Stimulated activated naive B cell treated with anti-CD40 and anti-IgM and Interleukin-4, amounts not matched to agents 10 μg/mL and 1 μg/mL and 100 μg/mL, for 72 hours (primary cell): Measurements from ENCODE around the gene BCAP31.

Experiments used
- ATAC-seq, 2 donors: fragments of 150-1000 bp; cut with Tn5 transposase; replicated peaks; 2 replicates each; pipeline ENCODE4 v1.10.0; 2021; ENCODE audit warnings: moderate library complexity in 1 of 2
- DNase-seq: peaks from one replicate; pipeline ENCODE4 v3.0.0; 2021
- H3K27ac Mint-ChIP-seq: one replicate; pipeline ENCODE4 v1.8.0; 2022; ENCODE audit warnings: mild to moderate bottlenecking, mixed read lengths
- H3K27me3 Mint-ChIP-seq, 2 donors: one replicate each; pipeline ENCODE4 v1.8.0; 2022; ENCODE audit warnings: mixed read lengths in 2 of 2
- H3K36me3 Mint-ChIP-seq, 2 donors: one replicate each; pipeline ENCODE4 v1.8.0; 2022; ENCODE audit warnings: mixed read lengths in 2 of 2, mild to moderate bottlenecking in 1 of 2
- H3K4me1 Mint-ChIP-seq, 2 donors: one replicate each; pipeline ENCODE4 v1.8.0; 2022; ENCODE audit warnings: mixed read lengths in 2 of 2, mild to moderate bottlenecking in 1 of 2
- H3K4me3 Mint-ChIP-seq, 2 donors: one replicate each; pipeline ENCODE4 v1.8.0; 2022; ENCODE audit warnings: mild to moderate bottlenecking in 2 of 2, mixed read lengths in 2 of 2, moderate library complexity in 1 of 2
- H3K9me3 Mint-ChIP-seq, 2 donors: one replicate each; pipeline ENCODE4 v1.8.0; 2022; ENCODE audit warnings: mixed read lengths in 2 of 2, mild to moderate bottlenecking in 1 of 2

Gene BCAP31

DNA sequence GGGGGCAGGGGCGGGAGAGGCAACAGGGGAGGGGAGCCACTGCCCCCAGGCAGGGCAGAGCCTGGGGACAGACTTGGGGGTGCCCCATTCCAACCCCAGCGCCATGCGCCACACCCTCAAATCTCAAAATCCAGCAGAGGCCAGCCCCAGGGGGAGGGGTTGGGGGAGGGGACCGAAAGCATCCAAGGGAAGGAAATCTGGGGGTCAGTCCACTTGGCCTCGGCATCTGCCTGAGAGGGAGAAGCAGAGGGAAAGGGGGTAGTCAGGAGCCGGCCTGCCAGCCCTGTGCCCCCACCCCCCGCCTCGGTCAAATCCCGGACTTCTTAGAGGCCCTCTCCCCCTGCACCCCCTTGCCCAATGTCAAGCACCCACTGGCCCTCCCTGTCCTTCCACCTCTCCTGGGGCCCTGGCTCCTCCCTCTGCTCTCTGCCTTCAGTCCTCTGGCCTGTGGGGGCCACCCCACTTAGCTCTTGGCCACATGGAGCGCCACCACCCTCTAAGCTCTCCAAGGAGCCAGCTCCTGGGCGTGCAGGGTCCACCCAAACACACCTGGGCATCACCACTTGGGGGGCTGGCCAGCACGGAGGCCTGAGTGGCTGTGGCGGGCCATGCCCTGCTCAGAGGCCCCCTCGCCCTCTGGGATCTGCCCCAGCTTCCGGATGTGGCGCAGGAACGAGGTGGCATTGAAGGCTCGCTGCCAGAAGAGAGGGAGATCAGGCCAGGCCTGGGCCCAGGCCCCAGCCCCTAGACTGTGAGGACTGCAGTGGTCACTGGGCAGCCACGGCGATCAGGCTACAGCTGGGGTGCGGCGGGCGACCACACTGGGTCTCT, 54.1 kb downstream of the BCAP31 start:
- Mint-ChIP-seq H3K27me3 (peaks cover 46 to 52% of the 10 kb centered on the region in 2 donors), H3K9me3 (no peaks in the 10 kb centered on the region), H3K27ac (no peak overlapping the region), H3K36me3 (peaks cover 0 to 2% of the 10 kb centered on the region in 2 donors), H3K4me3 (no peak overlapping the region), H3K4me1 (peaks cover 8 to 13% of the 10 kb centered on the region in 2 donors)
- ATAC-seq (no peak), DNase-seq (no peak)

DNA sequence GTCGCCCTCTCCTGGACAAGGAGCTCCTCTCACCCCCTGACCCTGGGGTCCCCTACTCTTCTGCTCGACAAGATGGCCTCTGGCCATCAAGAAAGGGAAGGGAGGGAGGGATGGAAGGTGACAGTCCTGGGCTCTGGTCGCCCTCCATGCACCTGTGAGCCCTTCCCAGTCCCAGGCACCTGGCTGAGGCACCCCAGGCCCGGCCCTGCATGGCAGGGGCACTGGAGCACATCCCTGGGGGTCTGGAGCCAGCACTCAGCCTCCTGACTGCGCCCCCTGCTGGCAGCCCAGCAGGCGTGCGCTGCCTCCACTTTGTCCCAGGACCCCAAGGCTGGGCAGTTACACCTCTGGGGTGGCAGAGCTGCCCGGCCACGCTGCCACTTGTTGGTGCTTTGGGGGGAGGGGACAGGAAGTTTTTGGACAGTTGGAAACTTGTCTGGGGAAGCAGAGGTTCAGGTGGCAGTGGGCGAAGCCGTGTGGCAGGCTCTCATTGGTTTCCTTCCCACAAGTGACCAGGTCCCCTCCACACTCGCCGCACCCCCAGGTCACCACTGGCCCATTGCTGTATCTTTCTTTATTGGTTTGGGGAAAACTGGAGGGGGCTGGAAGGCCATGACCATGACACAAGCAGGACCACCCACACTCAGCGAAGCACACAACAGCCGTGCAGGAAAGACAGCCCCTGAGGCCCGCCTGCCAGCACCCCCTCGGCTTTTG, 54.9 kb downstream of the BCAP31 start:
- Mint-ChIP-seq H3K4me1 (peaks cover 8 to 11% of the 10 kb centered on the region in 2 donors), H3K27me3 (peaks cover 38 to 45% of the 10 kb centered on the region in 2 donors), H3K27ac (no peak overlapping the region), H3K4me3 (no peak overlapping the region), H3K9me3 (no peaks in the 10 kb centered on the region), H3K36me3 (peaks cover 0 to 2% of the 10 kb centered on the region in 2 donors)
- DNase-seq (no peak), ATAC-seq (peak; percentile 57)

DNA sequence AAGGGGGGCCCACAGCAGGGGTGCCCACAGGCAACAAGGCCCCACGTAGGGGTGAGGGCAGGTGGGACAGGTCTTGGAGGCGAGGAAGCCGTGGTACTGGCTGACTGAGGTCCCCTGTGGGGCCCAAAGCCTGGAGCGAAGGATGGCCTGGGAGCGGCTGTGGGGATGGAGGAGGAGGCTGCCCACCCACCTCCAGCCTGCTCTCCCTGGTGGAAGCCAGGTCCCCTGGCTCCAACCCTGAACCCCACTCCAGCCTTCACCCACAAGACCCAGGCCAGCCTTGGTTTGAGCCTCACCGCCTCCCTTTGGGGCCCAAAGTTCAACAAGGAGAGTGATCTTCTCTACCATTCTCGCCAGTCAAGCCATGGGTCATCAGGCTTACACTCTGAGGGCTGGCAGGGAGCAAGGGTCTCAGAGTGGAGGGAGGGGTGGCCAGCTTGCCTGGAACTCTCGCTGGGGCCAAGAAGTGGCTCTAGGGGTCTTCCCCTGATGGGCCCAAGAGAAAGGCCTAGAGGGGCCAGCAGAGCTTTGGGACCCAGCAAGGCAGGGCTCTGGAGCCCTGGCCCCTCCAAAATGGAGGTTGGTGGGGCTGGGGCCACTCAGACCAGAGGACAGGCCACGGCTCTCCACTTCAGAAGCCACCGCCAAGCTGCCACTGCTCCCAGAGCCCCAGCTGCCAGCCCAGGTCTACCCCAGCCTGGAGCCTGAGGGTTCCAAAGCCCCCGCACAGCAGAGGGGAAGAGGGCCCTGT, 55.6 kb downstream of the BCAP31 start:
- H3K27ac Mint-ChIP-seq = no peak overlapping the region
- H3K4me3 Mint-ChIP-seq = no peak overlapping the region
- peaks cover 34 to 39% of the 10 kb centered on the region in 2 donors for H3K27me3 Mint-ChIP-seq
- ATAC-seq (no peak), DNase-seq (no peak)
- H3K9me3 Mint-ChIP-seq = no peaks in the 10 kb centered on the region
- peaks cover 8% of the 10 kb centered on the region in 2 donors for H3K4me1 Mint-ChIP-seq
- H3K36me3 Mint-ChIP-seq = no peaks in the 10 kb centered on the region

DNA sequence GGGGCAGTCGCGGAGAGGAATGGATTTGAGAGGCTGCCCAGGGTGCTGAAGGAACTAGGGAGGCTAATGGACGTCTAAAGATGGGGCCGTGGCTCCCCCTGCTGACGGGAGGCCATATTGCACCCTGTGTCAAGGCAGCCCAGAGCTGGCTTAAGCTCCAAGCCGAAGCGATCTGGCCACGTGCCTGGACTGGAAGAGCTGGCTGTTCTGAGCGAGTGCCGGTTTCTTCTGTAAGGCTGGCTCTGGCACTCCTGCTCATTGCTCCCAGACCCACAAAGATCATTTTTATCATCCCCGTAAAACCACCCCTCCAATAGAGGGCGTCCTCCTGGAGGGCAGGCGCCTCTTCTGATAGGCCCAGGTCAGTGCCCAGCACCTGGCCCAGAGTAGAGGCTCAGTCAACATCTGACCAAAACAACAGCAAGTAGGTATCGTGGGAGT, 56.2 kb downstream of the BCAP31 start:
- DNase-seq = peak; percentile 59
- Mint-ChIP-seq H3K9me3 (no peaks in the 10 kb centered on the region), H3K27me3 (peaks cover 30 to 39% of the 10 kb centered on the region in 2 donors), H3K36me3 (no peaks in the 10 kb centered on the region), H3K4me3 (peak overlapping the region; percentile 80 to 87), H3K27ac (peak overlapping the region; percentile 51), H3K4me1 (peaks cover 6 to 8% of the 10 kb centered on the region in 2 donors)
- peak; percentile 82 to 90 for ATAC-seq

DNA sequence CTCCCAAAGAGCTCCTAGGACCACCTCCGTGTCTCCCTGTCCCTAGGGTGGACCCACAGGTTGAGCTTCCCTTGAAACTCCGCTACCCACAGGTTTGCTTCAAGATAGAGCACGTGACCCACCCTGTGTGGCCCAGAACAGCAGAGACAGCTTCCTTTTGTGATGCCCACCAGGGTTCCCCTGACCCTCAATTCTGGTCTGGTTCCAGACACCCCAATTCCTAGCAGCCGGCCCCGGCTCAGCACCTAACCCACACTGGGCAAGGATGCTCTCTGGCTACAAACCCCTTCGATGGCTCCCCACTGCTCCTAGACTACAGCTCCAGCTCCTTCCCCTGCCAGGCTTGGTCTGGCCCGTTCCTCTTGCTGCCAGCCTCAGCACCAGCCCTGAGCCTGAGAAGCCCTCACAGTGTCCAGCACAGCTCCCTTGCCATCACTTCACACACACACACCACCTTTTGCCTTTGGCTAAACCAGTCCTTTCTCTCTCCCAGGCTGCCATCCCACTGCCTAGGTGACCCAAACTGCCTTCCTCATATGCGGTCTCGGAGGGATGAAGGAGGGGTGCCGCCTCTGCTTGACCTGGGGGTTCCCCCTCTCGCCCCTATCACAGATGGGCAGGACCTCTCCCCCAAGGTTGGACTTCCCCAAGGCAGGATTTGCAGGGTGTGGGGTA, 56.8 kb downstream of the BCAP31 start:
- peaks cover 4 to 8% of the 10 kb centered on the region in 2 donors for H3K4me1 Mint-ChIP-seq
- H3K27ac Mint-ChIP-seq = peak overlapping the region; percentile 51
- H3K27me3 Mint-ChIP-seq = peaks cover 30 to 39% of the 10 kb centered on the region in 2 donors
- DNase-seq = no peak
- peak overlapping the region; percentile 80 to 87 for H3K4me3 Mint-ChIP-seq
- no peaks in the 10 kb centered on the region for H3K36me3 Mint-ChIP-seq
- no peaks in the 10 kb centered on the region for H3K9me3 Mint-ChIP-seq
- ATAC-seq = peak; percentile 21 to 36

DNA sequence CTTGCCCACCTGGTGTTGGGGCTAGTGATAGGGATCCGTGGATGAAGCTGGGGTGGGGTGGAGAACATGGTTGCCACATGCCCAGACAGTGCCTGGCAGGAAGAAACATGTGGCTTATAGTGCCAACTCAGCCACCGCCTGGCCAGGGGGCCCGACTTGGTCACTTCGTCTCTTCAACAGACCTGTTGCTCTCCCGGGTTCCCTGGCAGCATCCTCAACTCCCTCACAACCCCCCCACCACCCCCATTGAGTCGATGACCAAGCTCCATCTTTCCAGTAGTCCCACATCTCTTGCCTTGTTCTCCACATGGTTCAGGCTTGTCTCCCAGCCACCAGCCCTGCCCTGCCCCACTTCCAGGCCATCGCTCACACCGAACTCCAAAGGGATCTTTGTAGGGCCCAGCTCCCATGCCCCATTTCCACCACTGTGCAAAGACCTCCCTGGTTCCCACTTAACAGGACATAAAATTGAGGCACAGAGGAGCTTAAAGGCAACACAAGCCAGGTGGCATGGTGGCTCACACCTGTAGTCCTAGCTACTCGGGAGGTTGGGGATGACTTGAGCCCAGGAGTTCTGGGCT, 58.4 kb downstream of the BCAP31 start:
- DNase-seq (no peak), ATAC-seq (no peak)
- Mint-ChIP-seq H3K27me3 (peaks cover 32 to 40% of the 10 kb centered on the region in 2 donors), H3K36me3 (peaks cover 0 to 1% of the 10 kb centered on the region in 2 donors), H3K9me3 (no peaks in the 10 kb centered on the region), H3K4me3 (no peak overlapping the region), H3K27ac (no peak overlapping the region), H3K4me1 (peaks cover 4 to 8% of the 10 kb centered on the region in 2 donors)

DNA sequence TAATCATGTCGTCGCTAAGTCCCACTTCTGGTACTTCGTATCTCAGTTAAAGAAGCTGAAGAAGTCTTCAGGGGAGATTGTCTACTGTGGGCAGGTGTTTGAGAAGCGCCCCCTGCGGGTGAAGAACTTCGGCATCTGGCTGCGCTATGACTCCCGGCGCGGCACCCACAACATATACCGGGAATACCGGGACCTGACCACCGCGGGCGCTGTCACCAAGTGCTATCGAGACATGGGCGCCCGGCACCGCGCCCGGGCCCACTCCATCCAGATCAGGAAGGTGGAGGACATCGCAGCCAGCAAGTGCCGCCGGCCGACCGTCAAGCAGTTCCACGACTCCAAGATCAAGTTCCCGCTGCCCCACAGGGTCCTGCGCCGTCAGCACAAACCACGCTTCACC, 61.9 kb downstream of the BCAP31 start:
- Mint-ChIP-seq H3K4me1 (no peaks in the 10 kb centered on the region), H3K27ac (no peak overlapping the region), H3K27me3 (peaks cover 34 to 37% of the 10 kb centered on the region in 2 donors), H3K36me3 (peaks cover 0 to 1% of the 10 kb centered on the region in 2 donors), H3K4me3 (peak overlapping the region; percentile 67 to 76), H3K9me3 (peaks cover 0 to 5% of the 10 kb centered on the region in 2 donors)
- DNase-seq (no peak), ATAC-seq (no peak)

DNA sequence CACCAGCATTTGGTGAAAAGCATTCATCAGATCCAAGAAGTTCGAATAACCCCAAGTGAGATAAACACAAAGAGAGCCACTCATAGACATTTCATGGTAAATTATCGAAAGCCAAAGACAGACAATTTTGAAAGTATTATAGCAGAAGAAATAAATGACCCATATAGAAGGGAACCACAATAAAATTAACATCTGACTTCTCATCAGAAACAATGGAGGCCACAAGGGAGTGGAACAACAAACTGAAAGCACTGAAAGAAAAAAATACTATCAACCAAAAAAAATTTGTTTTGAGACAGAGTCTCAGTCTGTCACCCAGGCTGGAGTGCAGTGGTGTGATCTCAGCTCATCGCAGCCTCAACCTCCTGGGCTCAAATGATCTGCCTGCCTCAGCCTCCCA, 64.9 kb downstream of the BCAP31 start:
- H3K27me3 Mint-ChIP-seq = peaks cover 24 to 31% of the 10 kb centered on the region in 2 donors
- H3K4me1 Mint-ChIP-seq = no peaks in the 10 kb centered on the region
- ATAC-seq (no peak), DNase-seq (no peak)
- peaks cover 0 to 5% of the 10 kb centered on the region in 2 donors for H3K9me3 Mint-ChIP-seq
- H3K36me3 Mint-ChIP-seq = peaks cover 0 to 1% of the 10 kb centered on the region in 2 donors
- no peak overlapping the region for H3K27ac Mint-ChIP-seq
- H3K4me3 Mint-ChIP-seq = no peak overlapping the region

DNA sequence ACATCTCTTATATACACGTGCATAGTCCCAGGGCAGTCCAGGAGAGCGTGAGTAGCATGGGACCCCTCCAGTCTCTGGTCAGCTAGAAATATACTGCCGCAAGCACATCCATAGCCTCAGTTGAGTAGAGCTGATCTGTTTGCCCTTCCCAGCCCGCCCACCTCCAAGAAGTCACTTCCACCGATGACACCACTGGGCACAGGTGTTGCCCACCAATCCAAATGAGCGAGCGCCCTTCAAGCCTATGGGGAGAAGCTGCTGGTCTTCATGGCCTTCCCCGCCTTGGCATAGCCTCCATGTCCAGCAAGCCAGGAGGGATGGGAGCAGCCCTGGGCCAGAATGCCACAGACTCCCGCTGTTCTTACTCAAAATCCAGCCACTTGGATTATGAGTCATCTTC, 67.0 kb downstream of the BCAP31 start:
- Mint-ChIP-seq H3K36me3 (peaks cover 0 to 1% of the 10 kb centered on the region in 2 donors), H3K9me3 (peaks cover 2 to 5% of the 10 kb centered on the region in 2 donors), H3K4me3 (no peak overlapping the region), H3K27me3 (peaks cover 17 to 22% of the 10 kb centered on the region in 2 donors), H3K27ac (no peak overlapping the region), H3K4me1 (no peaks in the 10 kb centered on the region)
- no peak for ATAC-seq
- no peak for DNase-seq

DNA sequence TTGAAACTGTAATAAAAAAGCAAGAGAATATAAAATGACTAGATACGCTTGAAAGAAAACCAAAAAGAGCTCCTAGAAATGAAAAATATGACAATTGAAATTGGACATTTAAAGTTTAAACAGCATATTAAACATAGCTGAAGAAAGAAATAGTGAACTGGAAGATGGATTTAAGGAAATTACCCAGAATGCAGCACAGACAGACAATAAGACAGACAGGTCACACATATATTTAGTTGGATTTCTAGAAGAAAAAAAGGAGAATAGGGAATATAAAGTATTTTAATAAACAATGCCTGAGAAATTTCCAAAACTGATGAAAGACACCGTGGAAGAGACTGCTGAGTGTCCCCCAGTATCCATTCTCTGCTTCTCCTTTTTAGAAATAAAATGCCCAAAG, 70.6 kb downstream of the BCAP31 start:
- DNase-seq (no peak), ATAC-seq (no peak)
- Mint-ChIP-seq H3K9me3 (peaks cover 0 to 2% of the 10 kb centered on the region in 2 donors), H3K27me3 (peaks cover 9 to 17% of the 10 kb centered on the region in 2 donors), H3K36me3 (no peaks in the 10 kb centered on the region), H3K27ac (no peak overlapping the region), H3K4me1 (no peaks in the 10 kb centered on the region), H3K4me3 (no peak overlapping the region)

DNA sequence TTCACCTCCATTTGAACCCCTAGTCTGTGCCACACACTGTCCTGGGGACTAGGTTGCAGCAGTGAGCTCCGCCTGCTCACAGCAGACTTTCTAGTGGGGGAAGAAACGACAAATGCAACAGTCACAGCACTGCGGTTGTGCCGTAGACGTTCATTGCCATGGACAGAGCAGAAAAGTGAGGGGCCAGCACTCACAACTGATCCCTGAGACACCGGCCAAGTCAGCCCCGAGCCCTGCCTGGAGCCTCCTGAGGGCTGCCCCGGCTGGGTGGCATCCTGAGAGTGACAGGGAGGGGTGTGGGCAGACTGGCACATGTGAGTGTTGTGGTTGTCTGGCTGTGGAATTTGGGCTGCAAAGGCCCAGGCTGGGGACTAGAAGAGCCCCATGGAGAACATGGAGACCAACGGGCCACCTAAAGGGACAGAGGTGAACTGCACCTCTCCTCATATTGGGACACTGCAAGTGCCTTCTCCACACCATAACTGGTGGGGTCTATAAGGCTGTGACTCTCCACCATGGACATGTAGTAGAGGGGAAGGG, 72.6 kb downstream of the BCAP31 start:
- Mint-ChIP-seq H3K36me3 (no peaks in the 10 kb centered on the region), H3K4me1 (no peaks in the 10 kb centered on the region), H3K27ac (no peak overlapping the region), H3K4me3 (no peak overlapping the region), H3K9me3 (peaks cover 0 to 2% of the 10 kb centered on the region in 2 donors), H3K27me3 (peaks cover 5 to 17% of the 10 kb centered on the region in 2 donors)
- DNase-seq (no peak), ATAC-seq (peak in 1 of 2 donors; percentile 65)

DNA sequence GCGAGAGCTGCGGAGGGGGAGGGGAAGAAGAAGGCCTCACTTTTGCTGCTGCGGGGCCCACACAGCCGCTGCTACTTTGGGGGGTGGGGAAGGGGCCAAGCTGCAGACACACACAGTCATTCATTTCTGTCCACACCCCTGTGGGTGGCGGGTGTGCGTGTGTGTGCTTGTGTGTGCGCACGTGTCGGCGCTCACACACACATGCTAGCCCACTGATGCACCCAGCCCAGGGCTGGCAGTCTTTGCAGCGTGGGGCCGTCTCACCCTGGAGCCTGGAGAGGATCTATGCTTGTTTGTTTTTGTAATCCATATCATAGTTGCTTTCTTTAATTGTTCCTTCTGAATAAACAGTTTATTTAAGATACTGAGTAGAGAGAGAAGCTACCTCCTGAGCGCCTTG, 73.2 kb downstream of the BCAP31 start:
- Mint-ChIP-seq H3K27me3 (peaks cover 10 to 21% of the 10 kb centered on the region in 2 donors), H3K4me1 (no peaks in the 10 kb centered on the region), H3K36me3 (no peaks in the 10 kb centered on the region), H3K27ac (no peak overlapping the region), H3K4me3 (no peak overlapping the region), H3K9me3 (peaks cover 0 to 2% of the 10 kb centered on the region in 2 donors)
- no peak for ATAC-seq
- DNase-seq = no peak
